HG03175 (cell line): ENCODE results near the gene PRKN.
"Not testable (repeated sequence)": the region's sequence is repeated elsewhere in the genome, so short reads cannot be mapped to it uniquely, and the experiment has no call there.

ENCODE experiments used
- ATAC-seq: cut with Tn5 transposase; IDR thresholded peaks from one replicate; pipeline ENCODE4 v1.9.1; 2021; ENCODE audit warnings: mild to moderate bottlenecking, moderate library complexity; ENCODE audit not compliant: unreplicated experiment

PRKN gene

DNA sequence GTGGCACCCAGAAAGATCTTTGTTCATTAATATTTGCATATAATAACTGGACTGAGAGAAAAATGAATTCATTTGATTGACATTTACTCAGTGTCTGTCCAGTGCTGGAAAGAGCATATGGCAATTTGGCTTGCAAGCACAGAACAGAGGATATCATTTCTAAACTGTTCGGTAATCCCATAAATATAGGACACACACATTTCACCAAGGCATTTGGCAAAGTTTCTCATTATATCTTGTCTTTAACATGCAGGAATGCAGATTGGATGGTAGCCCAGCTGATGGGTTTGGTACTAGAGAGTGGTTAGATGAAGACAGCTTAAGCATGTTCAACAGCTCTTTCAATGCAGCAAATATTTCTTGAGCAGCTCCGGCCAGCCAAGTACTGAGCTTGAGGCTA, 259.2 kb downstream of the PRKN start:
- no peak for ATAC-seq

DNA sequence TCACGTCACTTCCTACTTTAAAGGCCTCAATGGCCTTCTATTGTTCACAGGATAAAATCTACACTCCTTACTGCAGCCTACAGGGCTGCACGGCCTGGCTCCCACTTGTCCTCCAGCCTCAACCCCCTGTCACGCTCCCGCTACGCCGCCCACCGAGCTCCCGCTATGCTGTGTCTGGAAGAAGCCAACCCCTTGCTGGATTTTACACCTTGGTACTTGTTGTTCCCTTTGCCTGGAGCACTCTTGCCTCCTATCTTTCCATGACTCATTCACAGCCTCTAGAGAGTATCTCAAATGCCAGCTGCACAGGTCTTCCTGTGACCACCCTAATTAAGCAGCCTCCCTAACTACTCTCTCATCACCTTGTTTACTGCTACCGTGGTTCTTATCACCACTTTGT, 259.9 kb downstream of the PRKN start:
- ATAC-seq: no peak

DNA sequence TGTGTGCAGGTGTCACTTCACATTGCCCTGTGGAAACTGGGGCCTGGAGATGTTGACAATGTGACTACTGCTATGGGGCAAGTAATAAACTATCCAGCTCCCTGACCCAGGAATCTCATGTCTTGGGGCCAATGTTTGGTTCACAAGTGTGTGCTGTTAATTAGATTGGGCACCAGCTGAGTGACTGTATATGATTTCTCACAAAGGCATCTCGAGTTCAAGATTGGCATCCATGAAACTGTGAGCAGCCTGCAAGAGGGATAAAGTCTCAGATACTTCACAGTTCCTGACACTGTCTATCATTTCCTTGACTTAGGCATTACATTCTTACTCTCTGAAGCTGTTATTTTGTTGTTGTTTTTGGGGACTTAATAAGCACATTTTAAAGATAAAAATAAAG, 264.0 kb downstream of the PRKN start:
- no peak for ATAC-seq

DNA sequence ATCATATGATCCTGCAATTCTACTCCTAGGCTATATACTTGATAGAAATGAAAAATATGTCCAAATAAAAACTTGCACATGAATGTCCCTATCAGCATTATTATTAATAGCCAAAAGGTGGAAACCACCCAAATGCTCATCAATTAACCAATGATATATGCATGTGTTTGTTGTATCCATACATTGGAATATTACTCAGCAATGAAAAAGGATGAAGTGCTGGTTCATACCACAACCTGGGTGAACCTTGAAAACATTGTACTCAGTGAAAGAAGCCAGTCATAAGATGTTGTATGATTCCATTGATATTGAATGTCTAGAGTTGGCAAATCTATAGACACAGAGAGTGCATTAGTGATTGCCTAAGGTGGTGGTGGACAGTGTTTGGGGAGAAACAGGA, 267.6 kb downstream of the PRKN start:
- ATAC-seq: no peak

DNA sequence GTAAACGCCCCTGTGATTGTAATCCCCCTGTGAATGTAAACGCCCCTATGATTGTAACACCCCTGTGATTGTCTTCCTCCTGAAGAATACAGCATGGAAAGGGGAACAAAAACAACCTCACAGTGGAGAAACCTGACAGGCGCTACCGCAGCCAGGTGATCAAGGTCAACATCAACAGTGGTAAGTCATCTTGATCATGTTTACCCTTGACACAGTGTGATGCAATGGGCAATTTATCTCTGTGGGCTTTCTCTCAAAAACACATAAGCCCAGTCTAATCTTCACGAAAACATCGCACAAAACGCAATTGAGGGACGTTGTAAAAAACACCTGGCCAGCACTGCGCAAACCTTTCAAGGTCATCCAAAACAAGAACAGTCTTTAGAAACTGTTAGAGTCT, 277.2 kb downstream of the PRKN start:
- no peak for ATAC-seq

DNA sequence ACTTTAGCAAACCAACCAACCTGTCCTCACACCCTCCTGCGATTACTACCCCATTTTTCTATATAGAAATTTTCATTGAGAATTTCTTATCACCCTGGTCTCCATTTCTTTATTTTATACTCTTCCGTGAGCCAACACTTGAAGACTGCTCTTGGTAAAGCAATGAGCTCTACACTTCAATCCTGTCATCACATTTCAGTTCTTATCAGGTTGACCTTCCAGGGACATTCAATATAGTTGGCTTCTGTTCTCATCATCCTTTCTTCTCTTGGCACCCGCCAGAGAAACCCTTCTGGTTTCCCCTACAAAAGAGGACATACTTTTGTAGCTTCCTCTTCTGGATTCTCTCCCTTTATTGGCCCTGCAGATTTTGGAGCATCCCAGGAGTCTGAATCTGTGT, 279.3 kb downstream of the PRKN start:
- ATAC-seq: no peak

DNA sequence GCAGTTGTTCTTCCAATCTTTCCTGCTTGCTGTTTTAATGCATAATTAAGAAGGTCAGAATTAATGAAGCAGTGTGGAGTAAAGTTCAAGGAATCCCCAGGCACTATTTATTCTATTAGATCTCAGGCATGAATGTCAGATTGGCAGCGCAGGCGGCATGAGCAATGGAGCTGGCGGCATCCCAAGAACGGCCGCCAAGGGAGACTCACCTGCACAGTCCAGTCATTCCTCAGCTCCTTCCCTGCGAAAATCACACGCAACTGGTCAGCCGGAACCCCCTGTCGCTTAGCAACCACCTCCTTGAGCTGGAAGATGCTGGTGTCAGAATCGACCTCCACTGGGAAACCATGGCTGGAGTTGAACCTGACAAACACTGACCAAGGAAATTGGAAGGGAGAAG, 284.5 kb downstream of the PRKN start:
- ATAC-seq: no peak

DNA sequence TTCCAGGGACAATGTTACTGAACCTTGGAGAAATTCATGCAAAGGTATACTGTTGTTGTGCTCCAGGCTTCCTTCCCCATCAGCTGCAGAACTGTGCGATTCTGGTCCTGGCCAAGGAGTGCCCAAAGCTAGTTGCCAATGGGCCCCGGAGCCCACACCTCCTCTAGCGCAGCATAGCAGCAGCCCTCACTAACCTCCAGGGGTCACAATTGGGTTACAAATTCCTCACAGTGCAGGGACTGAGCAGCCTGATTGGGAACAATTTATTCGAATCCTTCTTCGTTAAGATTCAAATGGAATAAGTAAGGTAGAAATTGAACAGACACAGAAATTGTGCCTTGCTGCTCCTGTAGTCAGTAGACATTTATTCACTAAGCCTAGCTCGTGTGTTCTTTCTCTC, 284.9 kb downstream of the PRKN start:
- no peak for ATAC-seq

DNA sequence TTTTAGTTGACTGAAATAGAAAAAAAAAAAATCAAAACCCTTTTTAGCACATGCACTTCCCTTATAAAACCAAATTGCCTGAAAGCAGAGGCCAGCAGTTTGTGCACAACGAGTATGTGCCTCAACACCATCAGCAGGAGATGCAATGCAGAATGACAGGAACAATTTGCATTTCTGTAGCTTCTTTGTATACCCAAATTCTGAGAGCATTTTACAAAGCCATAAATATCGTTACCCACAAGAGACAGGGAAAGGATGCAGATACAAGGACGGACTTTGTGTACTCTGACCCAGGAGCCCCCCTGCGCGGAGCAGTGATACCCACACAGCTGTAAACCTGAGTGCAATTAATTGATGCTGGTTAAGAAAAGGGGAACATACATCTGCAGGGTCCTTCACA, 285.6 kb downstream of the PRKN start:
- no peak for ATAC-seq

DNA sequence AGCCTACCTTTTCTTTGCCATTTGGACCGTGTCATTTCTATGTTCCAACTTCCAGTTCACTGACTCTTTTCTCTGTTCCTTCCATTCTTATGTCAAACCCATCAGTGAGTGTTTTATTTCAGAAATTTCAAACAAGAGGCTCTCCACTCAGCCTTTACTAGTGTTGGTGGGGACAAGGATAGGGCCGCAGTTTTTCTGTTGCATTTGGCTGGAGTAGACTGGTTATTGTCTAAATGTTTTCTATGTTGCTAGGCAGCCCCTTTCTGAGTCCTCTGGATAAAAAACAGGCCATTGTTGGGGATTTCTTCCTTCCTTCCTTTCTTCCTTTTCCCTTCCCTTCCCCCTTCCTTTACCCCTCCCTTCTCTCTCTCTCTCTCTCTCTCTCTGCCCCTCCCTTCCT, 288.6 kb downstream of the PRKN start:
- no peak for ATAC-seq

DNA sequence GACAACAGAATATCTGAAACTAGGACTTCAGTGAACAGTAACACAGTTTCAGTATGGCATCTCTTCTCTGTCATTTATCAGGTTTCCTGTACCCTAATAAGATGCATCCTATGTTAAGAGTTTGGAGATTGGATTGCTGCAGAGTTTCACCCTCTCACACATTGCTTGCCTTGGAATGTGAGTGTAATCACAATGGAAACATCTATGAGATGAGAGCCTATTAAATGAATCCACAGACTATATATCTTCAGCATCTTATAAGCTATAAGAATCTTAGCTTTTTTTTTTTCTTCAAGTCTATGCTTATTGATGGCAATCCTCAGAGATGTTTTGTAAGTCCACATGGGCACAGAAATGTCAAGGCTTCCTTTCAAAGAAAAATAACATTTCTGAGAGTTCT, 292.5 kb downstream of the PRKN start:
- ATAC-seq: no peak

DNA sequence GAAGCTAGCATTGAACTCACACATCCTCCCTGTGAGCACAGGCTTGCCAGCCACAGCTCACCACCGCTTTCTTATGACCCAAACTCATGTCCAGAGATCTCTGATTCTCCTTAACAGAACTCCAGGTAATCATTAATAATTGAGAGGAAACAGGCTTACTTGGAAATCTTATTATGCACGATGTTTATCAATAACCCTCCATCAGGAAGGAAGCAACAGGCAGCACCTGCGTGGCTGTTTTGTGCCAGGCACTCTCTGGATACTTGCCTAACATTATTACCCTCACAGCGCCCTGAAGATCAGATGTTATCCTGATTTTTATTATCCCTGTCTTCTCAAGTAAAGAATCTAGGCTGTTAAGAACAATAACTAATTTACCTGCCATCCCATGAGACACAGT, 306.6 kb downstream of the PRKN start:
- ATAC-seq: no peak

DNA sequence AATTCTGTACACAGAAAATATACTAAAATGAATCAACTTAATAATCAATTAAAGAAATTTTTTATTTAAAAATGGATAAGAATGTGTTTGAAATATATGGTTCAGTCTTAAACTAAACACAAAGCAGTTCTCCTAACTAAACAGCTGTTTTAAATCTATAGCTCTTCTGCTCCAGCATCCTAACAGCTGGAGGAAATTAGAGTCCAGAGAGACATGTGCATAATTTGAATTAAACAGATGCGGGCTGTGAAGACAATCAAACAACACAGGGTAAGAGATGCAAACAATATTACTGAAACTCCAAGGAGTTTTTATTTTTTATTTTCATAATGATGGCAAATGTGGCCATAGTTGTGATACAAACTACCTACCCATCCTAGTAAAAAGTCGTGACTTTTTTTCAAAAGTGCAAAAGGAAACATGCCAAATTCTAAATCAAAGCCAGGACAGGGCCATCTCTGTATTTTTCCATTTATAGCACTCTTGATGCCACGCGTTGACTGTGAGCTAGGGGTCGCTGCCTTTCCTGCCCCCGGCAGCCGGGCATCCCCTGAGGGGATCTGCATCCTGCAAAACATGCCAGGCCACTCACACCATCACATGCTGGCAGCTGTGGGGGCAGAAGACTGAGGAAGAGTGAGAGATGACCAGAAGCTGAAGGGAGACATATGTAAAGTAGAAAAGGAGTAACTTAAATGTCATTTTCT, 310.6 kb downstream of the PRKN start:
- ATAC-seq: no peak

DNA sequence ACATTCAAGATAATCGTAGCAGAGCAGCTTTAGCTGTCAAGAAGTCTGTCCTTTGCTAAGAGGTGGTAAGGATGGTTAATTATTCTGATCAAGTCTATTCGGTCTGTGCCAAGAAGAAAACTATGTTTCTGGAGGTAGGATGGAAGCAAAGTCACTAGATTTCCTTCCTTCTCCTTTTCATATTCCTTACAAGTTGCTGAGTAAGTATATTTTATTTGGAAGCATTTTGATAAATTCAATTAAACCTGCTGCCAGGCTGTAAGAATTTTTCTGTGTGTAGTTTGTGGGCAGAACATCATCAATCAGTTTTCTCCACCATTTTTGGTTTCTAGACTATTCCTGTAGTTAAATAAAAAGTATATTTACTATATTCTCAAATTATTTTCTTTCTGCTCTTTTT, 311.3 kb downstream of the PRKN start:
- ATAC-seq: no peak

DNA sequence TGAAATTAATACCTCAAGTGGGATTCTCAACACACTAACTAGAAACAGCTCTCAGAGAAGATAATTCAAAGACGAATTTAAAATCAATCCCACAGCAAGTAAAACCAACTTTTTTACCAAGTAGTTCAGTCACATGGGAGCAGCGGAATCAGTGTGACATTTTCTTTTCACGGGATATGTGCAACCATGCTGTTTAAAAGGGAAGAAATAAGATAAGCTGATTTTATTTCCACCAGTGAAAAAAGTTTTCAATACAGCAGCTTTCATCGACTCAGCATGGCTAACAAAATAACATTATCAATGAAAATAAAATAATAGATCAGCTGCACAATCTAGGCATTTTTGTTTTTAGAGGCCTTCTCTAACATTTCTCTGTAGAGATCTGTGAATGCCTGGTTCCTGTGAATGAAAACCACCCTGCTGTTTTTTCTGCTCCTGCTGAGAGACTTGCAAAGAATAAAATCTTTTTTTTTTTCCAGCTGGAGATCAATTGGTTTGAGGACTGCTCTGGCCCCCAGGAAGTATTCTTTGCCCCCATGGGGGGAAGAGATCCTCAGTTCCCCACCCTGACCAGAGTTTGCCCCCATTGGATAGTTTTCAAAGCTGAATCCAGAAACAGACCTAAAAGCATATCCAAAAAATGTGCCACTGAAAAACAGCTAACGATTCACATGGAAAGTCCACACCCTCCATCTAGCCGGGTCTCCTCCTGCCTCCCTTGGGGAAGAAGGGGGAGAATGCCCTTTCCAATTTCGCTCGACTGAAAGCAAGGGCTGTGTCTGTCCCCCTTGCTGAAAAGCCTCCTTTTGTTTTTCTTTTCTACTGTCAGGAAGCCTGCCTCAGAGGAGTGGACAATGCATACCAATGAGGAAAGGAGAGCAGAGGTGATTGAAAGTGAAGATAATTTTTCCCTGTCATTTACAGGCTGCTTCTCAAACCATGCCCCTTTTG, 317.6 kb downstream of the PRKN start:
- no peak for ATAC-seq

DNA sequence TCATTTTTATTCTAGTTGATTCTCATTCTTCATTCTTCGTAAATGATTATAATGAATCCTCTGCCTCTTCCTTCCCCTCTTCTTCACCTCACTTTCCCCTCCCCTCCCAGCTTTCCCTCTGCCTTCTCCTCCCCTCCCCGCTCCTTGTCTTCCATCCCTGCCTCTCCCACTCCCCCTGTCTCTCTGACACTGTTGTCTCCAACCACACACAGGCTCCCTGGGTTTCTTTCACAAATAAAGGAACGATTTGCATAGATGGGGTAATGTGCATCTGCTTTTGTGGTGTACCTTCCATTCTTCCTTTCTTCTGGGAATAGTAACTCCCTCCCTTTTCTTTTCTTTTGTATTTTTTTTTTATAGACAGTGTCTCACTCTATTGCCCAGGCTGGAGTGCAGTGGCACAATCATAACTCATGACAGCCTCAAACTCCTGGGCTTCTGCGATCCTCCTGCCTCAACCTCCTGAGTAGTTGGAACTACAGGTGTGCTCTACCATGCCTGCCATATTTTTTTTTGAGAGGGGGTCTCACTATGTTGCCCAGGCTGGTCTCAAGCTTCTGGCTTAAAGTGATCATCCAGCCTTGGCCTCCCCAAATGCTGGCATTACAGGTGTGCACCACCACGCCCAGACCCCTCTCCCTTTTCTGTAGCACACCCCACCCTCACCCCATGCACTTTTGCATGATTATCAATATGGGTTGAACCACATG, 318.6 kb downstream of the PRKN start:
- no peak for ATAC-seq

DNA sequence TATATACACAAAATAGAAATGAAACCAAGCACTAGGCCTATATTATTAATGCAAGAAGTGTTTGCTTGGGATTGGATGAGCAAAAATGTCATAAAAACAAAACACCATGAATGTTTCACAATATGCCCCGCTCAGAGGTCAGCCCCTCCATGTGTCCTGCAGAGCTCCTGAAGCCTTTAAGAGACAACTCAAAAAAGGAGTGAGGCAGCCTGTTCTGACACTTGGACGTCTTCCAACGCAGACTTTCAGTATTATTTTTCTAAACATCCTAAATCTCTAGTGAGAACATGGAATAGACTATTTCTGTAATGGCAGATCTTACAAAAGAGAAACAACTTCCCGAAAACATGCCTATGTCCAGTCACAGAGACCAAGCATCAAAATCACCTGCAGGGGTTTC, 322.6 kb downstream of the PRKN start:
- ATAC-seq: no peak

DNA sequence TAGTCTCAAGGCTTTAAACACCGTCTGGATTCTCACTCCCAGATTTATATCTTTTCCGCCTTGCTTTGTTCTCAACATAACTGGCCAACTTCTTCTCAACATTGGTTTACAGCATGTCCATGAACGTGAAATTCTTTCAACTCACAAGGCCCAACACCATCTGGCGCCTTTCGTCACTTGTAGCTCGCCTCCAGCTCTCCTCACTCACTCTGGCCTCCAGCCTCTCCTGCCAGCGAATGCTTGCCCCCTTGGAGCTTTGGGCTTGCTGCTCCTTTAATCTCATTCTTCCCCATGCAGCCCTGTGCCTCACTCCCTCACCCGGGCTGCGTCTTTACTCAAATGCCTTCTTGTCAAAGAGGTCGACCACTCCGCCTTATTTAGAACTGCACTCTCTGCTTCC, 324.5 kb downstream of the PRKN start:
- no peak for ATAC-seq

DNA sequence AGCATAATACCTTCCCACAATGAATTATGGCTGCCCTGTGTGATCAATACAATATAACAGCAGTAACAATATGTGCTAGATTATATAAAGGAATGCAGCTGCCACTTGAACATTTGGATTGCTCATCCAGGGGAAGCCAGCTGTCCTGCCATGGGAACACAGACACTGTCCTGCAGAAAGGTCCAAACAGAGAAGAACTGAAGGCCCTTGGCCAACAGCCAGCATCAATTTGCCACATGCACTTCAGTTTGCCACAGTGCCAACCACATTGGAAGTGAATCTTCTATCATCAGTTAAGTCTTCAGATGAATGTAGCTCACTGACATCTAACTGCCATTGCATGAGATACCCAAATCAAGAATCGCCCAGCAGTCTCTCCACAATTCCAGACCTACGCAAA, 332.4 kb downstream of the PRKN start:
- no peak for ATAC-seq

DNA sequence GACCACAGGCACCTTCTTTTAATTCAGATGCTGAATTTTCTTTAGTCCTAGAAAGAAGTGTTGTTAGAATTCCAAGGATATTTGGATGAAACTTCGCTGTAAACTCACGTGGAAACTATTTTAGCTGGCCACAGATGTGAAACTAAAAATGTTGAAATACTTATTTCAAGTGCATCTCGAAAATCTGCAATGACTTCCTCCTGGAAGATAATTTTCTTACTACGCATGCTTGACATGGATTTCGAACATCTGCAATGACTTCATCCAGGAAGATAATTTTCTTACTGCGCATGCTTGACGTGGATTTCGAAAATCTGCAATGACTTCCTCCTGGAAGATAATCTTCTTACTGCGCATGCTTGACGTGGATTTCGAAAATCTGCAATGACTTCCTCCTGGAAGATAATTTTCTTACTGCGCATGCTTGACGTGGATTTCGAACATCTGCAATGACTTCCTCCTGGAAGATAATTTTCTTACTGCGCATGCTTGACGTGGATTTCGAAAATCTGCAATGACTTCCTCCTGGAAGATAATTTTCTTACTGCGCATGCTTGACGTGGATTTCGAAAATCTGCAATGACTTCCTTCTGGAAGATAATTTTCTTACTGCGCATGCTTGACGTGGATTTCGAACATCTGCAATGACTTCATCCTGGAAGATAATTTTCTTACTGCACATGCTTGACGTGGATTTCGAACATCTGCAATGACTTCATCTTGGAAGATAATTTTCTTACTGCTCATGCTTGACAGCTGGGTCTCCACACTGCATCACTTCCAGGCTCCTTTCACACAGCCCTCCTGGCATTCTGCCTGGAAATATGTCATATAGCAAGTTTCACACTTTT, 336.4 kb downstream of the PRKN start:
- not testable (repeated sequence) for ATAC-seq
